COLO668 (cell line): ENCODE measurements around the gene C14orf39.

Source experiments
- DNase-seq: peaks from one replicate; lab custom pipeline; 2025; ENCODE audit not compliant: unreplicated experiment; lab: John Stamatoyannopoulos, UW

Gene C14orf39, protein sequence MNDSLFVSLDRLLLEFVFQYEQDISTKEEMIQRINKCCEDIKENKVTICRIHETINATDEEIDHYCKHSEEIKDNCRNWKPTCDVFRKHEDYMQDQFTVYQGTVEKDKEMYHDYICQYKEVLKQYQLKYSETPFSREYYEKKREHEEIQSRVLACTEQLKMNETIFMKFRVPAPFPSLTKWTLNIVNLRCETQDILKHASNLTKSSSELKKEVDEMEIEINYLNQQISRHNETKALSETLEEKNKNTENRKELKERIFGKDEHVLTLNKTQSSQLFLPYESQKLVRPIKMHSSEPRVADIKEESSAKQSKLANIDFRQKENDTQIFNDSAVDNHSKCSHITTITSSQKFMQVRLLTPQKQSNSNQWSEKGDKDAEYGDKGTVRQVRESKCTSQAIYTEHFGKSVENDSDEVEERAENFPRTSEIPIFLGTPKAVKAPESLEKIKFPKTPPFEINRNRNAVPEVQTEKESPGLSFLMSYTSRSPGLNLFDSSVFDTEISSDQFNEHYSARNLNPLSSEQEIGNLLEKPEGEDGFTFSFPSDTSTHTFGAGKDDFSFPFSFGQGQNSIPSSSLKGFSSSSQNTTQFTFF

DNA sequence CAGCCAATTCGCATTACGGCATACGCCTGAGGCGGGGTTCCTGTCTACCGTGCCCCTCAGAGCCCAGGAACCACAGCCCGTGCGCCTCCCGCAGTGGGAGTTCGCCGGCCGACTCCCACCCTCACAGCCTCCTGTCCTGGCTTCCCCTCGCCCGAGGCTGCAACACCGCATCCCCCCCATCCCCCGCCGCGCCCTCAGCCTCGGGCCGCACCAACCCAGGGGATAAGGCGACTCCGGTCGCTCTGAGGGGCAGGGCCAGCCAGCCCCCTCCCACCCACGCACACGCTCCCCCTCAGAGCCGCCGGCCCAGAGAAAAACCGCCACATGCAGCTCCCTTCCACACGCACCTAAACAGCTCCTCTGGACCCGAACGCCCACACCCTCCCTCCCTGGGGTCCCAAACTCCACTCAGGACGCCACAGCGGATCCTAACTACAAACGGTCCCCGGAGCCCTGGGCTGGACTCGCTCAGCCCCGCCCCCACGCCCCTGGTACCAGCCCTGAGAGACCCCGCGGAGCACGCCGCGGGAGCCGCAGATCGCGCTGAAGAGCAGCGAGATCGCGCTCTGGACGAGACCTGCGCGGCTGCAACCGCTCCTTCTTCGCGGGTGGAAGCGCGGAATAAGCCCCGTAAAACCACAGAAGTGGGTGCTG lies at the start of gene C14orf39:
C14orf39 (minus strand) TSS at position 466 of the 654 bp plus-strand sequence. CDS start 985 bp downstream, outside the sequence.
- DNase-seq = no peak

DNA sequence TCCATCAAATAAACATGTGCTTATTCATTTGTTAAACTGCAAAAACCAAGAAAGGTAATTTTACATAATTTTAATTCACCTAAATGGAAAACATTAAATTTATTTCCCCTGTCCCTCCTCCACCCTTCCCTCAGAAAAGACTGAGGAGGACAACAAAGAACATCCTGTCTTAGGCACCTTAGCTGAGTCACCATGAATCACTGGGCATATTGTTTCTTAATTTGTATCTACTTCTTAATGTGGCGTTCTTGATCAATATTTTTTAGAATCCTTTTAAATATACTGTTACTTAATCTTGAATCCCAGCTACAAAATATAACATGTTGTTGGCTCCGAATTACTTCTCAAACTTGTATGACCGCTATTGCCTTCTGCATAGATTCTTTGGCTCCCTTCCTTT lies 46.6 kb upstream of the C14orf39 start:
- no peak for DNase-seq

DNA sequence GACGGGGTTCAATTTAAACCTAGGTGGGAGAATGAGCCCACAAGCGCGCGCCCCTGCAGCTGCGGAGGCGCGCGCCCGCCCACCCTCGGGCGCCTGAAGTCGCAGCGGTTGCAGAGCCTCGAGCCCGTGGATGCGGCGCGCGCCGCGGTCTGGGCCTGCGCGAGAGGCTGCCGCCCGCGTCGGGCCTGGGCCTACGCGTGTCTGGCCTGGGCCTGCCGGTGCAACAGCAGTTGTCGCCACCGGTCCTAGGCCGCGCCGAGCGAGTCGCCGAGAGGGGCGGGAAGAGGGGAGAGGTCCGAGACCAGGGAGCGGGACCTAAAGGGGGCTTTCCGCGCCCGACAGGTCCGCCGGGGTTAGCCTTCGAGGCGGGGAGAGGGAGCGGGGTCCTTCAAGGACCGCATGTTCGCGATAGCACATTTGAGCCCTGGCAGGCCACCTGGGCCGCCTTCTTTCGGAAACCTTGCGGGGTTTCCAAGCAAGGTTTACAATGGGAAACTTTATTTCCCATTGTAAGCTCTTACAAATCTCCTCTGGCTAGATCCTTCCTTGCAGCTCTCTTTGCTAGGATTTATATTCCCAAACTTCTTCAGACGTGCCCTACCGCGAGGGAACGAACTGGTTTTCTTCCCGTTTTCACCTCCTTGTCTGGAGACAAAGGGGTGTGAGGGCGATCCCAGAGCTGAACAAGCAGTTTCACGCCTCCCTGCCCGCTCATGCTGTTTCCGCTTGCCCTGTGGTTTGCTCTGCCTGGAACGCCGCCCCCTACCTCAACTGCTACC lies 29.8 kb upstream of the C14orf39 start:
- no peak for DNase-seq

DNA sequence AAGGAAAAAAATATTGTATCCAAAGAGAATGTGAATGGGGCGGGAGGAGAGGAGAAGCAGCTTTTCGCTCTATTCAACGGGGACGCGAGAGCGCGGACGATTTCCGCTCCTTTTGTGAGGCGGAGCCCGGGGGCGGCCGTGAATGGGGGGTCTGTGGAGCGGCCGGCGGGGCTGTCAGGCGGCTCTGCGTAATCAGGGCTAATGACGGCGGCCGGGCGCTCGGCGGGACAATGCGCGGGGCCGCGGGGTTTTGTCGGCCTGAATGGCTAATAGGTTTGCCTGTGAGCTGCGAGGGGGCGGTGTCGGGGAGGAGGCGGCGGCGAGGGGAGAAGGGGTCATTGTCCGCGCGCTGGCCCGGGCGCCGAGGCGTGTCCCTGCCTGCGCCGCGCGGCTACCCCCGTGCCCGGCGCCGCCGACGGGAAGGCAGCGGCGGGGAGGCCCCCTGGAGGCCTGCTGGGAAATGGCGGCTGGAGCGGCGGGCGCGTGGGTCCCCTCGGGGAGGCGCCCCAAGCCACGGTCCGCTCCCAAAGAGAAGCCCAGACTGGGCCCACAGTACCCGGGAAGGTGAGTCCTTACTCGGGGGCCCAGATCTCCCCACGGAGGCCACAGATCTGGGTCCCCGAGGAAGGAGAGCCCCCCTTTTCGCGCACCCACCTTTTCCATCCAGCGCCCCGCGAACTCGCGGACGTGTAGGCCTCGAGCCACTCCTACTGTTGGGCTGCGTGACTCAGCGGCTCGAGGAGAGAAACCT lies 29.1 kb upstream of the C14orf39 start:
- DNase-seq = peak; percentile 87

DNA sequence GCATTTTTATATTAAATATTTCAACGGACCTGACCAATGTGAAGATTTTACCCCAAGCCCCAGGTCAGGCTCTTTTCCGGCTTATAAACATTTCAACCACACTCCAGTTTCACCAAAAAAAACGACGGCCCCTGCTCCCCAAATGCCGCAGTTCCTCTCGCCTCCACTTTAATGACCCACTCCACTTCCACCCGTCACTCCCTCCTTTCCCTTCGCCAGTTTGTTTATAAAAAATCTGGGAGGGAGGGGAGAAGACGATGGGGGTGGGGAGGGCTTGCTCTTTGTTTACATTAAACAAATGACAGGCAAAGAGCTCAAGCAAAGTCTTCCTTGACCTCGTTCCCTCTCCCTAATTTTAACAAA lies 28.5 kb upstream of the C14orf39 start:
- DNase-seq = peak; percentile 53

DNA sequence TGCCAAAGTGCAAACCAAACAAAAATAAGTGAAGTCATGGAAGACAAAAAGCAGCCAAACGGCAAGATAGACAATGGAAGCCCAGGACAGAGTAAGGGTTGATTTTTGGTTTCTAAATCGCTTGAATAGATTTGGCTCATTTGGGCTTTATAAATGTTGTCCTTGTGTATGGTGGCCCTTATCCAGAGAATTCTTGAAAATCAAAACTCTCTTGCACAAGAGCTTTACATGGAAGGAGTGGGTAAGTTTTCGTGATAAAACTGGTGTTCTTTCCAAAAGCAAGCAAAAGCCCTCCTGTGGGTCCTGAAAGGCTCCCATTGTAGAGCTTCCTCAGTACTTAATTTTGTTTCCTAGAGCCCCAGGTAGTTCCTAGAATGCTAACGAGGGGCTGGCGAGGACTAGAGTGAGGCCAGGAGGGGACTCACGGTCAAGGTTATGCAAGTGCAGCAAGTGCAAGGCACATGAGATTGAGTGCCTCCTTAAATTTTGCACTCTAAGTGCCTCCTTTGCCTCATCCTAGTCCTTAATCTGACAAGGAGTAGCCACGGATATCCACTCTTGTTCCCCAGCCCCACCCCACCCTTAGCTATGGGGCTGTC lies 27.2 kb upstream of the C14orf39 start:
- no peak for DNase-seq

DNA sequence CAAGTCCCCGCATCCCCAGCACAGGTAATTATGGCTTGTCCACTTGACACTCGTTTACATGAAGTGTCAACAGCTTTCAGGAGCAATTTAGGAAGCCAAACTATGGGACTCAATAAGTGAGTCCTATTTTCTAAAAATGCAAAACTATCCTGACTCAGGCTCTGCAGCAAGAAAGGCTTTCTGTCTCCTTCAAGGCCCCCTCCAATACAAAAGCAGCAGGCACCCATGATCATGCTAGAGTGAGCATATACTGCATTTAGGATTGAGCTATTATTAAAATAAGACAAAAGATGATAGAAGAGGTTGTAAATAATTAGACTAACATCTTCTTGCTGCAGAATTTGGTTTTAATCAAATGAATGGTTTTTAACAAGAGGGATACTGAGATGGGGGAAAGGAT lies 26.3 kb upstream of the C14orf39 start:
- DNase-seq = no peak

DNA sequence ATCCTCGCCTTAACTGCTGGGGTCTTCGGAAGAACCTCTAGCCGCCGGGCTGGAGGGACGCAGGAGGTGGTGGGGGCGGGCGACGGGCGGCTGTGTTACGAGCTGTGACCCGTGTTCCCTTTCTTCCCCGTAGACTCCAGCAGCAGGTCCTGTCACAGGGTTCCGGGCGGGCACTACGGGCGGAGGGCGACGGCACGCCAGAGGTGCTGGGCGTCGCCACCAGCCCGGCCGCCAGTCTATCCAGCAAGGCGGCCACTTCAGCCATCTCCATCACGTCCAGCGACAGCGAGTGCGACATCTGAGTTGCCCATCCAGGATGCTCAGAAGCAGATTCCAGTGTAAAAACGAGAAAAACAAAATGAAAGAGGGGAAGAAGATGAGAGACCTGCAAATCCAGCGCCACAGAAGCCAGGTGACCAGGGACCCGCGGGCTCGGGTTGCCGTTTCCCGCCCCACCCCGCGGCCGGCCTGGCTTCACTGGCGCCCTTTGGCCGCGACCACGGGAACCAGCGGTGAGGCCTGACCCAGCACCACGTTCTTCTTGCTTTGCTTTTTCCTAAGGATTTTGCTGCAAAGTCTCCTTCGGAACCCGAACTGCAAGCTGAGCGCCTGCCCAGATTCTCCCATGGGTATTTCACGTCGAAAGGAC lies 25.2 kb upstream of the C14orf39 start:
- peak; percentile 42 for DNase-seq

DNA sequence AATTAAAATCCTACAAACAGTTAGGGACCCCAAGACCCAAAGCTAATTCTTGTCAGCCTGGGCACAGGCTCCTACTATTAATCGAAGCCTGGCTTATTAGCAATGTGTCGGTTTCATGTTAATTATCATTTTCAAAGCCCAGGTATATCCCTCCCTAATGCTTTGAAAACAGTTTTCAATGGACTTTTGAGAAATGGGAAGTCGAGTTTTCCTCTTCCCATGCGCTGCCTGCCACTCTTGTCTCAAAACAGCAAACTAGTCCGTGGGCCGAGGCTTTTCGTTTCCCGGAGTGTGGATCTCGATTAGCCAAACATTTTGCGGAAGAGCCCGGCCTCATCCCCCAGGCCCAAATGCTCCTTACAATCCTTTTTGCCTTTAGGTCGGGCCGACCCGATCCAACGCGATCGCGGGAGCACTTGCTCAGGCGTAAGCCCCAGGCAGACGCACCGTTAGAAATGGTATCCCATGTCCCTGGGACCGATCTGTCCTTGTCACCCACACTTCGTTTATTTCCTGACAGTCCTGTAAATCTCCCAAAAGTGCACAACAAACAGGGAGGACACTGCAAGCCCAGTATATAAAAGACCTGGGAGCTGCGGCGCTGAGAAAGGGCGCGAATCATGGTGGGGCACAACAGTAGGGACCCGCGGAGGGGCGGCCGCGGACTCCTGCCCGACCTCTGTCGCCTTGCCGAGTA lies 24.5 kb upstream of the C14orf39 start:
- peak; percentile 42 for DNase-seq

DNA sequence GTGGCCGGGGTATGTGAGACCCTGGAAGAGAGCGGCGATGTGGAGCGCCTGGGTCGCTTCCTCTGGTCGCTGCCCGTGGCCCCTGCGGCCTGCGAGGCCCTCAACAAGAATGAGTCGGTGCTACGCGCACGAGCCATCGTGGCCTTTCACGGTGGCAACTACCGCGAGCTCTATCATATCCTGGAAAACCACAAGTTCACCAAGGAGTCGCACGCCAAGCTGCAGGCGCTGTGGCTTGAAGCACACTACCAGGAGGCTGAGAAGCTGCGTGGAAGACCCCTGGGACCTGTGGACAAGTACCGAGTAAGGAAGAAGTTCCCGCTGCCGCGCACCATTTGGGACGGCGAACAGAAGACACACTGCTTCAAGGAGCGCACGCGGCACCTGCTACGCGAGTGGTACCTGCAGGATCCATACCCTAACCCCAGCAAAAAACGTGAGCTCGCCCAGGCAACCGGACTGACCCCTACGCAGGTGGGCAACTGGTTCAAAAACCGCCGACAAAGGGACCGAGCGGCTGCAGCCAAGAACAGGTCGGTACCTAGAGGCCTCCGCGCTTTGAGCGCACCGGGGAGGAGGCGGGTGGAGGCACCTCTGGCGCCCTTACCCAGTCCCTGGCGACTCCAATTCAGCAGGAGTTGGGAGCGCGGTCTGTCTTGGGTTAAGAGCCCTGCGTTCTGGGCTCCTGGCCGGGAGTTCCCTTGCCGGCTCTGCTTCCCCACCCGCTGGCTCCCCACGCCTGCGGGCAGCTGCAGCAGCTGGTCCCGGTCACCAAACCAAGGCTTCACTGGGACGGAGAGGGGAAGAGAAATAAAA lies 23.8 kb upstream of the C14orf39 start:
- DNase-seq = peak; percentile 76

DNA sequence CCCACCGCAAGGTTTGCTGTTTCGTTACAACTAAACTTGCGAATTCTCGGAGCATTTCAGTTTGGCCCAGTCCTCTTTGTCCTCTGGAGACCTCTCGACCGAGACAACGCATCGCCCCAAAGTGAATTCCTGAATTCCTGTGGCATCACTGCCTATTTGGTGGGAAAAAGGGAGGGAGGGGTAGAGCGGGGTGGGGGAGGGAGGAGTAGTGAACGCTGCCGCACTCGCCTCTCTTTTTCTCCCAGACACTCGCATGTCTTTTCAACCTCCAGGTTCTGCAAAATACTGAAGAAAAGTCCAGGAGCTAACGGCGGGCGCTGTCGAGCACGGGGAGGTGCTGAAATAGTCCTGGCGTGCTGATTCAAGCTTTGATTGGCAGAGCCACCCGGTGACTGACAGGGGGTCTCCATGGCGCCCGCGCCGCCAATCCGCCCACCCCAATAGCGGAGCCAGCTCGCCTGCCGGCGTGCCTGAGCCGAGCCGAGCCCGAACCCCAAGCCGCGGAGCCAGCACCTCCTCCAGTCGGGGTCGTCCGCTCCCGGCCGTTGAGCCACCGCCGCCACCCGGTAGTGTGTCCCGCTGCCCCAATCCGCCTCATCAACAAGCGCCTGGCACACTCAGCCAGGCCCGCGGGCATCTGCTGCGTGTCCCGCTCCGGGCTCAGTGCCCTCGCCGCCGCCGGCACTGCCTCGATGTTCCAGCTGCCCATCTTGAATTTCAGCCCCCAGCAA lies 23.0 kb upstream of the C14orf39 start, which contains the start of gene SIX6:
SIX6 (plus strand) TSS at position 440 of the 731 bp plus-strand sequence; CDS start at position 693, 253 bp downstream.
- peak; percentile 76 for DNase-seq

DNA sequence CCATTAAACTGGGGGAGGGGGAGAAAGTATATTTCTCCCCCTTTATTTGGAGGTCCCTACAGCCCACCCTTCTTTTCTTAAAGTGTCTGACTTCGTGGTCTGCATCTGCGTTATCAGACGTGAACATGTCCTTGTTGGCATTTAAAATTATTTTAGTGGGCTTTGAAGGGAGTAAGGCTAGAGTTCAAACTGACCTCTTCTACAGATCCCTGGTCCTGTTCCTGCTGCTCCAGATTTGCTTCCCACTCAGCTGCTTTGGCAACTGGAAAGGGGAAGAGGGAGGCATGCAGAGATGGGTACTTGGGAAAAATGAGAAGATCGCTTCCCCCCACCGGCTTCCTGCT lies 22.5 kb upstream of the C14orf39 start:
- no peak for DNase-seq

DNA sequence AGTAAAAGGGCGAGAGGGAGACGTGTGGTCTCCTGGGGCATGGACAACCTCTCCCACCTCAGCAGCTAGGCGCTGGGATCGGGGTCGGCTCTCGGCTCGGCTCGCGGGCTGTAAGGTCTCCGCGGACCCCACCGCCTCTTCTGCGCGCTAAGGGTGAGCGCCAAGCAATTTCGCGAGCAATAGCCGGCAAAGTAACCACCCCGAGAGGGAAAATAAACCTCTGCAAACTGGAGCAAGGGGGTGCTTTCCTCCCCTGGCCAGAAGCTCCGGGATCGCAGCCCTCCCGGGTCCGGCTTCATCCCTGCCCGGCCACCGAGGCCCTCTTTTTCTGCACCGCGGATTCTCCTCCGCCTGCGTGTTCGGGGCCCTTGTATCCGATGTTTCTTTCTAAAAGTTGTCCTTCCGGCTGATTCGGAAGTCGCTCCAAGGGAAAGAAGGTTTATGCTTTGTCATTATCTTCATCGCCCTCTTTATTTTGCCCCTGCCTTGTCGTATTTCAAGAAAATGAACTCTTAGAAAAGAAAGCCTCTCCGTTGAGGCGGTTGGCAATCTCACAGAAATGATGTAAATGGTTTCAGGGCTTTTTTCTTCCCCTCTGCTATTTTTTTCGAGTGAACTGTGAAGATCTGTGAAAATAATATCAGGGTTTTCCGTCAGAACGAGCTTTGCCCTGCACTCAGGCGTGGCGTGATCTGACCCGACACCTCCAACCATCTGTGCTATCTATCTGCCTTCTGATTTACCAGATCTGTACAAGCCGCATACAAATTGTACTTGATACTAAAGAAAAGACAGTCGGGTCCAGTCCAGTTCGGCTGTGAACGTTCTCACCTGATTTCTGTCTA lies 21.3 kb upstream of the C14orf39 start:
- no peak for DNase-seq

DNA sequence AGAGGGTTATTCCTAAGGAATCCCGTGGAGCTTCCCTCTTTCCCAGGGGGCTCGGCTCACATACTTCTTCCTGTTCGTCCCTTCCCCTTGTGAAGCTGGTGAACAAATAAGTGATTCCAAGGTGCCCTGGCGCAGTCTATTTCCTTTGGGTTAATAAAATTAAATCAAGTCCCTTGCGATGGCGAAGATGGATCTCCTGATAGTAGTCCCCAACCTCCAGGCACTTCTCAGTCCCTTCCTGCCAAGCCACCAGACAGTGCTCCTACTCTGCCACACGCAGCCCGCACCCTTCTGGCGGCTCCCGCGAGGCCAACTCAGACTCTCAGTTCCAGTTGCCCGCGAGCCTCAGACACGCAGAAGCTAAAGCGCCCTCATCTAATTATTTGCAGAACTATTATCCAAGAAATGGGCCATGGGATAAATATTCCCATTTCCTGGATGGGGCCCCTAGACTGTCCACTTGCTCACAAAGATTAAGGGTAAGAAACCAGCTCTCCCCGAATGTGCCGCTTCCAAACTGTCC lies 20.7 kb upstream of the C14orf39 start:
- no peak for DNase-seq

DNA sequence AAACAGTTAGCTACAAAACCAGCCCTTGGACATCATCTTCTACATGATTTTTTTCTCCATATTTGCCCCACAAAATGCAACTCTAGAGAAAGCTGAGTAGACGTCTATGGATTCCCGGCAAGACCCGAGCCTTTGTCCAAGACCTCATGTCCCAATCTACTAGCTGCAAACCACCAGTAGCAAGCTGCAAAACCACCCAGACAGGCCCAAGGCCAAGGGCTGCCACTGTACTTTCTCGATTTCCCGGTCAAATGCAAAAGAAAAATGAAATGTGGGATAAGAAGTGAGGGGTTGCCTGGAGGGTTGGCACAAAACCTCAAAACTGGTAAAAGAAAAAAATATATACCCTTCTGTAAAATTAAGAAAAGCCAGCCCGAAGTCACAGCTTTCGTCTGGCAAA lies 20.1 kb upstream of the C14orf39 start:
- DNase-seq = no peak

DNA sequence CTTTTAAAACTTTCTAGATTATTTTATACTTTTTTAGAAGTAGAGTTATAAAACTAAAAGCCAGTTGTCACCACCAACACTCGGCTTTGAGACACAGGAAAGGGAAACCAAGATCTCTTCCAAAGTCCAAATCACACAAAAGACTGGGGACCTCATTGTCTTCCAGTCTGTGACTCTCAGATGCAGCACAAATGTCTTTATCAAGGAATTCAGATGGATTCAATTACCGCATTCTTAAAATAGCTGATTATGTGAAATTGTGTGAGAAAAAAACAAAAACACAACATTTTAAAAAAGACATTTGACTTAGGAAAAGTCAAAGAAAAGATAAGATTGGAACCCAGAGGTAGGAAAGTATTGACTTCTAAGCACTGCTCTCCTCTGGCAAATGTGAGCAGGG lies 19.6 kb upstream of the C14orf39 start:
- DNase-seq = no peak

DNA sequence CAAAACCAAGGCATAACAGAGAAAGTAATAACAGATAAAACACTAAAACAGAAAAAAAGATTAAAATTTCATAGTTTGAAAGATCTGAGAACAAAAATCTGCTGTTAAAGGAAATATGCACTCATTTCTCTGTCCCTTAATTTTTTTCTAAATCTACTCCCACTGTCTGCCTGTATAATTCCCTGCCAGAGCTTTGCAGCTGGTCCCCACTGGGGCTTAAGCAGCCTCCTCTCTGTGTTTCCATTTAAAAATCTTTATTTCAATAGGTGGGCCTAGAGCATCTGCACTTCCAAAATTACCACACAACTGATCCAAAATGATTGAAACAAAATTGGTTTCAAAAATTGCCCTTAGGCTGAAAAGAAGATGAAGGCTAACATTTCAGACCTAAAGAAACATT lies 16.7 kb upstream of the C14orf39 start:
- DNase-seq = no peak
